NCI-H2107 (cell line): ENCODE data around the gene CATSPERE.
"Not testable (repeated sequence)": the region's sequence is repeated elsewhere in the genome, so short reads cannot be mapped to it uniquely, and the experiment has no call there.

ENCODE experiments used
- DNase-seq: peaks from one replicate; lab custom pipeline; 2025; lab: John Stamatoyannopoulos, UW

CATSPERE gene

DNA sequence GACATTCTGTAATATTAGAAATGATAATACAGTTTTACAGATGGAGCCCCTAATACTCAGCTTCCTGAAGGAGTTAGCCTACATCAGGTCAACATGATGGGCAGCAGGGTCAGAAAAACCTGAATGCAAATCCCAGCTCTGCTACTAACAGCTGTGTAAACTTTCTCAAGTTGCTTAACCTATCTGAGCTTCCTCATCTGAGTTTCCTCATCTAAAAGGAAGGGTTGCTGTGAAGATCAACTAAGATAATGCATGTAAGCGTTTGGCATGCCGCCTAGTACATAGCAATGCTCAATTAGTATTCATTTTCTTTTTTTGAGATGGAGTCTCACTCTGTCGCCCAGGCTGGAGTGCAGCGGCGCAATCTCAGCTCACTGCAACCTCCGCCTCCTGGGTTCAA, 173.5 kb downstream of the CATSPERE start:
- DNase-seq: no peak

DNA sequence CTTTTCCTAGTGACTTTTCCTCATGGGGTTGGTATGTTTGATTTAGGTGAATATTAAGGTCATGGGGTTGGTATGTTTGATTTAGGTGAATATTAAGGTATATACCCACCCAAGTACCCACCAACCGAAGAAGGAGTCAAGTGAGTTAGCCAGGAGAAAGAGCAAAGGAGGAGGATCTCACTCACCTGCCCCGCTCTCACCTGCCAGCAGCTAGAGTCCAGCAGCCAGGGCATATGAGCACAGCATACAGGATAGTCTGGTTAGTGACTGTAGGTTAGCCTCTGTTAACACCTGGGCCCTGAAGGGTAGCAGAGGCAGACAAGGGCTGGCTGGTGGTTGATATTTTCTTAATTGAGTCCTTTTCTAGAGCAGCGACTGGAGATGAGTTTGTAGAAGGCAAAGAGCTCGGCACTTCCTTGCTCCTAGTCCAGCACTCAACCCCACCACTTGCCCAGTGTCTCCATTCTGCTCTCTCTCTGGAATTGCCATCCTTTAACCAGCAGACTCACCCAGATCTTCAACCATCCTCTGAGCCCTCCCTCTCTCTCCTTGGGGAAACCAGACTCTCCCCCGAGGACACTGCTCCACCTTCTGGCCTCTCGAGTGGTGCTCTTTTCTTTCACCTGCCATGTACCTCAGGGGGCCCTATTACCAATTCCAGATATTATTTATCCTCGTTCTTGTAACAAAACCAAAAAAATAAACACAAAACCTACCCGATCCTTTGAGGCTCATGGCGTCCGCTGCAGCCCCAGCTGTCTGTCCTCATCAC, 175.6 kb downstream of the CATSPERE start:
- no peak for DNase-seq

DNA sequence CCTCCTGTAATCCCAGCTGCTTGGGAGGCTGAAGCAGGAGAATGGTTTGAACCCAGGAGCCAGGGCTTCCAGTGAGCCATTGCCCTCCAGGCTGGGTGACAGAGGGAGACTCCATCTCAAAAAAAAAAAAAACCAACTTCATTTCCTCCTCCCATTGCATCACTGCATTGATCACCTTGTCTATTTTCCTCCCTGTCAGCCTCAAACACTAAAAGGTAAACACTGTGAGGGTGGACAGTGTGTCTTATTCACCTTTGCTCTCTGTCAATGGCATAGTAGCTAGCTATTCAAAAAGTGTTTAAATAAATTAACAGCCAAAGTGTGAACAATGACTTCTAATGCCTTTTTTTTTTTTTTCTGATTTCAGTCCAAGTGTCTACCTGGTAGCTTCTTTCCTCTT, 178.5 kb downstream of the CATSPERE start:
- no peak for DNase-seq

DNA sequence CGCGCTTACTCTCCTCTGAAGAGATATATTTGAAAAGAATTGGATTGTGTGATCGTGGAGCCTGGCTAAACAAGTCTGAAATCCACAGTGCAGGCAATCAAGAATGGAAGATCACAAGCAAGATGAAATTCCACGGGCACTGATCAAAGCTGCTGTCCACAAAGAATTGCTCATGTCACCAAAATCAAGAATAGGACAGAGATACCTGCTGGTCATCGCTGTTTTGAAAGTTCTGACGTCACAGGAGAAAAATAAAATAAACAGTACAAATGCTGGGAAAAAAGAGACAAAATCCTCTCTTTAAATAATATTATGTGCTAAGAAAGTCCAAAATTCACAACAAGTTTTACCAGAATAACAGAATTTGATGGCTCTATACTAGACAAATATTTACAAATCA, 179.8 kb downstream of the CATSPERE start:
- DNase-seq: no peak

DNA sequence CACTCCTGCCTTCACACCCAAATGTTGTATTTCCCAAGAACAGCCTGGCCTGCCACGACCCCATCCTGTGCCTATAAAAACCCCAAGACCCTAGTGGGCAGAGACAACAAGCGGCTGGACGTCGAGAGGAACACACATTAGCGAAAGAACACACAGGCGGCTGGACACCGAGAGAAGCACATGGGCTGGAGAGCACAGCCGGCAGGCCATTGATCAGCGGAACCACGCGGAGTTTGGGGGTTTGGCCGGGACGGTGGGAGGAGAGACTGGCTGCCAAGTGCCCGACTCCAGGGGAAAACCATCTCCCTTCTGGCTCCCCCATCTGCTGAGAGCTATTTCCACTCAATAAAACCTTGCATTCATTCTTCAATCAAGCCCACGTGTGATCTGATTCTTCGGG, 181.5 kb downstream of the CATSPERE start:
- no peak for DNase-seq

DNA sequence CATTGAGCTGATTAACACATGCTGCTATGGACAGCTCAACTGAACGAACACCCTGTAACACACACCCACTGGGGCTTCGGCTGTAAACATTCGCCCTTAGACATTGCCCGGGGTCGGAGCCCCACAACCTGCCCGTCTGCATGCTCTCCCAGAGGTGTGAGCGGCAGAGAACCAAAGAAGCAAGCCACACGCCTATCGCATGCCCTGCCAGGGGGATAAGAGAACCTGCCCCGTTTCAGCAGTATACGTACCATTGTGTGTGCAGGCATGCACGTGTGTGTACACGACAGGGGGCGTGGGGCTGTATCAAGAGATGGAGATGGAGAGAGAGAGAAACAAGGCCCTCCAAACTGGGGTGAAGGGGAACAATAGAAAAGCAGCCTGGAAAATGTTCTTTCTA, 181.9 kb downstream of the CATSPERE start:
- no peak for DNase-seq

DNA sequence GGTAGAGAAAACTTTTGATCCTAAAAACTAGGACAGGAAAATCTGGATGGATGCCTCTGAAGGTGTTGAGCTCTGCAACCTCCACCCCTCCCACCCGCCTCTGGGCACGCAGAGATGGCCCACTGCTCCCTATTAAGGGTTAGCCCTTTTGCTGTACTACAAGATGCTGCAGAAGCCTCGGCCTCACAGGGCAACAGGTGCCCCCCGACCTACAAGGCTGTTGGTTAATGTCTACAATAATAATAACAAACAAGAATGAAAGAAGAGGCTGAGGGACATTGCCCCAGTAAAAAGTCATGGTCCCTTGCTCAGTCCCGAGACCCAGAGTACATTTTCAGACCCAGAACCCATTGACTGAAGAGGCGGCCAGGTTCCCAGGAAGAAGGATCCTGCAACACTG, 184.3 kb downstream of the CATSPERE start:
- DNase-seq: no peak

DNA sequence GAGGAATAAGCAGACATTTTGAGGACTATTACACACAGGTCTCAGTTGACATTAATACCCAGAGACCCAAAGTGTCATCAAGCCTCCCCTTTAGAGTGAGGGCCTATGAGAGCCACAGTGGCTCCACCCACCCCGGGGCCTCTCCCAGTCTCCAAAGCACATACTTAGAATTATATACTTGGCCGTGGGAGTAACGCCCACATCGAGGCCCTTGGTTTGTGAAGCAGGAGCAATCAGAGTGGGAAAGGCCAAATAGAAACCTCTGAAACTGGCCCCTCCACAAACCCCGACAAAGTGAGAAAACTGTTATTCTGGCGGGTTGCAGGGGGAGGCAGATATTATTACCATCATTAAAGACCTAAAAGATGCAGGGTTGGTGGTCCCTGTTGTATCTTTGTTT, 184.8 kb downstream of the CATSPERE start:
- no peak for DNase-seq

DNA sequence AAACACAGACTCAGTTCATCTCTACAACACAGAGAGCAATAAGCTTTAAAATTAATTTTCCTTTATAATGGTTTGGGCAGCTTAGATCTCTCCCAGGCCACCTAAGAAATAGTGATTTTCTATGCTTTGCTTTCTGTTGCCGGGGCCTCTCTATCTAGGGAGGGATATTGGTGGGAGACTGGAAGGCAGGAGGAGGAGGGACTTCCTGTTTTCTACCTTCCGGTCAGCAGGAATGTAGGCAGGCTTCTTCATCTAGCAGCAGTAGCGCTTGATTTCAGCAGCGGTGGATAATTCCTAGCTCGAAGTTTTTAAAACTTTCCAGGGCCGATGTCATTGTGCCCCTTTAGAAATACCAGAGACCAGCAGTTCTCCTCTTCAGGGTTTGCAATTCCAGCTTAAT, 186.7 kb downstream of the CATSPERE start:
- no peak for DNase-seq

DNA sequence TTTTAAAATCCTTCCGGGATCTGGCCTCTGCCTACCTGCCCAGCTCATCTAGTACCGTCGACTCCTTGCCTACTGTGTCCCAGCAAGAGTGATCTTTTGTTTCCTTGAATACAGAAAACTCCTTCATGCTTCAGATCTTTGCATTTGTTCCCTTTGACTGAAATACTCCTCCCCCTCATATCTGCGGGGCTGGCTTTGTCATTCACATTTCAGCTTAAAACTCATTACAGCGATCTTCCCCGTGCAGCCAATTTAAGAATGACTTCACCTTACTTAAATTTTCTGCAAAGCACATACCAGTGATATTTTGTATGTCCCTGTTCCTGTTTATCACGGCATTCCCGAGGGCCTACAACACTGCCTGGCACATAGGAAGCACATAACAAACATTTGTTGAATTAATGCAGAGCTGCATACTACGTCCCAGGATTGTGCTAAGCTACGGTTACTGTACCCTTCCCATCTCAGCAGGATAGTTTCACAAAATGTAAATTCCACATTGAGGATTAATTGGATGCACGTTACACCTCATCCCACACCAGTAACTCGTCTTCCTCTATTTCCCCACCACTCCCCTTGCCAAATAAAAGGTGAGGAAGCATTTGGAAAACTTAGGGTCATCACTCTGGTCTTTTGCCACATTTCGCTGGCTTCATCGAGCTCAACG, 191.0 kb downstream of the CATSPERE start:
- DNase-seq: no peak

DNA sequence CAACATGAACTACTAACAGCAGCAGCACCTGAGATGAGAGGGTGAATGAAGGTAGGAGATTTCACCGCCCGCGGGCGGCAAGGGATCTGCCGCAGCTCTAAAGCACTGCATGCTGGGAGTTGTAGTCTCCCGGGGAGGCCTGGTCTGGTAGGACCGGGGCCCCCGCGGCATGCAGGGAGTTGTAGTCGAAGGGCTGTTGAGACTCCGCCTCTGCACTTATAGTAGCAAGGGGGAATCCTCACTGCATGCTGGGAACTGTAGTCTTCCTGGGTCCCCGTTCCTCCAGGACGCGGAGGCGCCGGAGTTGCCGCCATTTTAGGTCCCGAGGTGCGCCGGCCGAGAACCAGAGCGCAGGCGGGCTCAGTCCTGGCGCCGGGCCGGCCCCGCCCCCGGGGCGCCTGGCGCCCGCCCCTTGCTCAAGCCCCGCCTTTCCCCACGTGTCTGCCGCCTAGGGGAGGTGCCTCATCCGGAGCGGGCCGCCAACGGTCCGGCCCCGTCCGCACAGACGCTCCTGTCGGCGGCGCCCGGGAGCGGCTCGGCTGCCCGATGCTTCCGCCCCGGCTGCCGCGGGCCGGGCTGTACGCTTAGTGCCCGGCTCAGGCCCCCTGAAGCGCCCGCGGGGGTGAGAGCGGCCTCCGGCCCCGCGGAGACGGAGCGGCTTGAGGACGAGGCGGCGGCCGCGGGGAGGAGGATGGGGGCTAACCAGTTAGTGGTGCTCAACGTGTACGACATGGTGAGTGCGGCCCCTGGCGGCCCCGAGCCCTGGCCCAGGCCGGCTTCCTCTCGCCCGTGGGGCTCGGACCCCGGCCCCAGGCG, 191.8 kb downstream of the CATSPERE start, which contains the start of gene DESI2:
Gene DESI2 (plus strand): TSS at position 504 of the 816 bp plus-strand sequence. CDS start 188 bp downstream, at position 692.
- peak; percentile 98 for DNase-seq

DNA sequence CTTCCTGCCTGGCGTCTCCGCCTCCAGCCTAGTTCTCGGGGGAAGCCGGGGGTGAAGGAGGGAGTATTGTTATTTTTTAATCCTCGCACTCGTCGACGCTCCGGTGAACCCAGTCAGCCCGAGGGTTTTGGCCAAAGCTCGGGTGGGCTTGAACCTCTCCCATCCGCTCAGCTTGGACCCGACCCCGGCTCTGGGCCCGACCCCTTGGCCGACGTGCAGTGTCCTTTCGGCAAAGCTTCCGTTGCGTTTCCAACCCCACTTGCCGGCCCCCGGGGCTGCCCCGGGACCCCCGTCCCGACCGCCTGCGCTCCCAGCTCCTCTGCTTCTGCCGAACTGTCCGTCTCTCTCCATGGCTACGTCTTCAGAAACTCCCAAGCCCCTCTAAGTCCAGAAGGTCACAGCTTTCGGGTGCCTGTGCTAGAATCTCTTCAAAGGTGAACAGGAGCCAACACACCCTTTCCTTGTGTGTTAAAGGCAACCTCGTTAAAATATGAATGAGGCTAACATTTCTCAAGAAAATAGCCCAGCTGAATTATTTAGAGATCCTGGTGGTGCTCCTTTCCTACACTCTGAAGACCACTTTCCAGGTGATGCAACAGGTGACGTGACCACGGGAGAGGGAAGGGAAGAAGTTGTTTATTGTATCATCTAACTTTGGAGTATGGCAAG, 192.5 kb downstream of the CATSPERE start:
- no peak for DNase-seq

DNA sequence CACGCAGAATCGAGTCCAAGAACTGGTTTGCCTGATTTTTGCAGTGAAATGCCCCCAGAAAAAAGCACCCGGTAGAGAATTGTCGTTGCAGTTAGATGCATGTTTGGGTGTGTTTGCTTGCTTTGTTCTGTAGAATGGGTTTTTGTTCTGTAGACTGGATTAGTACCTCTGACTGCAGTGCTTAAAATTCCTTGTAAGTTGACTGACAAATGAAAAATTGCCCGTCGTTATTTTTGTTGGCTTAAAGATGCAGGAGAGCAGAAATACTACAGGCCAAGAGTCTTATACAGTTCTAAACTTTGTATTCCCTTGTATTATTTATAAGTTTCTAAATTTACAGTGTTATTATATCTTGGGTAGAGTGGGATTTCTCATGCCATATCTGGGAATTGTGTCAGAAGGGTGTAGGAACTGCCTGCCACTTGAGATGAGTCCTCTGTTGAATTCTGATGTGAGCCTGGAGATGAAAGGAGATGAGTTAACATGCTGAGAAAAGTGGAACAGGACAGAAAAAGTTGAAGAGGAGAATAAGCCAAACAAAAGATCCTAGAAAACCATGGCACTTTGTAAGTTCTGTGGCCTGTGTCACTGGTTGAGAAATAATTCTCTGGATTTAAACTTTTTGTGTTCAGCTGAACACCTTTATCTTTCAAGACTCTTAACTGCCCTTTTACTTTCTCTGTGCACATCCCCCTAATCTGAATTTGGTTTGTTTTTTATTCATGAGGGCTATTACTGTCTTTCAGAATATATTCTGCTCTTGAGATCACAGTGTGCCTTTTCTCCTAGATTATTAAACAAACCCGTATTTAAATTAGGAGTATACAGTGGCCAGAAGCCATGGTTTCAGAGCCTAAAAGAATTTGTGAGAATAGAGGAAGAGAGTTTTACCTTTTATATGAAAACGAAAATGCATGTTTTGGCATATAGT, 193.3 kb downstream of the CATSPERE start:
- DNase-seq: no peak

DNA sequence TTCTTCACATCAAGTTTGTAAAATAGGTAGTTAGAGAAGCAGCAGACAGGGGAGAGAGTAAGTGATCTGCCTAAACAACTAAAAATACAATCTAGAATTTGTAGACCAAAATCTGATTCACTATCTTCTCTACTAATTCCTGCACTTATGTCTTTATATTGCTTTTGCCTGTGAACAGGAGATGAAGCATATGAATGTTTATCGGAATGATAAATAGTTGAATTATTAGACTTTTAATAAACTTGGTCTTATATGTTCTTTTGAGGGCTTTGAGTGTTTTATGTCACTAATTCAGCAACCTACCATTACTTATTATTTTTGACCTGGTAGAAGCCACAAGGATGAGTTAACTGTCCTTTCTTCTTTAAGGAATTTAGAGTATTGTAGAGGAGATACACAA, 194.1 kb downstream of the CATSPERE start:
- no peak for DNase-seq

DNA sequence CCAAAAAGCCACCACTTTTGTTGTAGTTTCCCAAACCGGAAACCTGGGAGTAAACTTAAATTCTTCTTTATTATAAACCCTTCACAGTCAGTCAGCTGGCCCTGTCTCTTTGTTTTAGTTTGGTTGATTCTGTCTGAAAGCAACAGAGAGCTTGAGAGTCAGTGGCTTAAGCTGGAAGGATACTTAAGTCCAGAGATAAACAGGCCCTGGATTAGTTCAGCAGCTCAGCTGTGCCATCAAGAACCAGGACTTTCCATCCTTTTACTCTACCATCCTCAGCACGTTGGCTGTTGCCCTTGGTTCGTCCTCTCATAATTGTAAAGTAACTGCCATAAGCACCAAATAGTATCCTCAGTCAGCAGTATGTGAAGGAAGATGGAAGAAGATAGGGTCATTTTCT, 196.3 kb downstream of the CATSPERE start:
- no peak for DNase-seq

DNA sequence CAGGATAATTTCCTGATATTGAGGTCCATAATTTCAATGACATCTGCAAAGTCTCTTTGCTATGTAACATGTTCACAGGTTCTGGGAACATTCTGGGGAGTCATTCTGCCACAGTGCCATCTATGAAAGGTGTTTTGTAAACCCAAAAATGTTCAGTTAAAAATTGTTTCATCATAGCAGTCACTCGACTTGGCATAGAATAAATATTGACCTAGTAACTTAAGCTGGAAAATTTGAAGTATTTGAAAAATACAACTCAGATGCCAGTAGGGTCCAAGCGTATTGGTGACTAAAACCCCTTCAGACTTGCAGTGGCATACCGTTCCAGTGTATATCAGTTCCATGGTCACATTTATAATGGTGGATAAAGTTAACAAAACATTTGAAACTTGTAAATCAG, 198.6 kb downstream of the CATSPERE start:
- DNase-seq: no peak

DNA sequence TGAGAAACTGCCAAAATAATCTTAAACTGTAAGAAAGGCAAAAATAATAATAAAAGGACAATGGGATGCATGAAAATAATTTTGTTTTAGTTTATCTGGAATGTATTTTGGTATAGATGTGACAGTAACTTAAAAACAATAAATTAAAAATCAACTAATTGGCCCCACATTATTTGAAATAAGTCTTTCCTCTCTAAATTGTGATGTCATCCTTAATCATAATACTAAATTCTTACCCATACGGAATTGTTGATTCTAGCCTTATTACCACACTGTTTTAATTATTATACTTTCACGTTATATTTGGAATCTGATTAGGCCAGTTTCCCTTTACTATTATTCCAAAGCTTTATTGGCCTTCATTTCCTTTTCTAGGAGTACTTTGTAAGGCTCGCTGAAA, 199.5 kb downstream of the CATSPERE start:
- no peak for DNase-seq

DNA sequence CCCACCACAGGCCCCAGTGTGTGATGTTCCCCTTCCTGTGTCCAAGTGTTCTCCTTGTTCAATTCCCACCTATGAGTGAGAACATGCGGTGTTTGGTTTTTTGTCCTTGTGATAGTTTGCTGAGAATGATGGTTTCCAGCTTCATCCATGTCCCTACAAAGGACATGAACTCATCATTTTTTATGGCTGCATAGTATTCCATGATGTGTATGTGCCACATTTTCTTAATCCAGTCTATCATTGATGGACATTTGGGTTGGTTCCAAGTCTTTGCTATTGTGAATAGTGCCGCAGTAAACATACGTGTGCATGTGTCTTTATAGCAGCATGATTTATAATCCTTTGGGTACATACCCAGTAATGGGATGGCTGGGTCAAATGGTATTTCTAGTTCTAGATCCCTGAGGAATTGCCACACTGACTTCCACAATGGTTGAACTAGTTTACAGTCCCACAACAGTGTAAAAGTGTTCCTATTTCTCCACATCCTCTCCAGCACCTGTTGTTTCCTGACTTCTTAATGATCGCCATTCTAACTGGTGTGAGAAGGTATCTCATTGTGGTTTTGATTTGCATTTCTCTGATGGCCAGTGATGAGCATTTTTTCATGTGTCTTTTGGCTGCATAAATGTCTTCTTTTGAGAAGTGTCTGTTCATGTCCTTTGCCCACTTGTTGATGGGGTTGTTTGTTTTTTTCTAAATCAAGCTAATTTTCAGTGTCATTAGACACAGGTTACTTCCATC, 200.7 kb downstream of the CATSPERE start:
- DNase-seq: not testable (repeated sequence)

DNA sequence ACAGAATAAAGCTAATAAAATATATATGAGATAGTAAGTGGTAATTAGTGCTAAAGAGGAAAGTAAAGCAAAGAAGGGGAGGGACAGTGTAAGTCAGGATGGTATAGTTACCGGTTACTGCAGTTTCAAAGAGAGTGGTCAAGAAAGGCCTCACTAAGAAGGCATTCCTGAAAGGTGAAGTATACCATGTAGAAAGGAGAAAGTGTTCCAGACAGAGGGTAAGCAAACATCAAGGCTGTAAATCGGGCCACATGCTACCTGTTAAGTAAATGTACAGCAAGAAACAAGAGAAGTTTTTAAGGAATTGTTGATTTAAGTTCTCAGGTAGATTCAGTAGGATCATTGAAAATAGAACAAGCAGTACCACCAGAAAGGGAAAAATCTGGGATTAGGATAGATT, 201.5 kb downstream of the CATSPERE start:
- no peak for DNase-seq

DNA sequence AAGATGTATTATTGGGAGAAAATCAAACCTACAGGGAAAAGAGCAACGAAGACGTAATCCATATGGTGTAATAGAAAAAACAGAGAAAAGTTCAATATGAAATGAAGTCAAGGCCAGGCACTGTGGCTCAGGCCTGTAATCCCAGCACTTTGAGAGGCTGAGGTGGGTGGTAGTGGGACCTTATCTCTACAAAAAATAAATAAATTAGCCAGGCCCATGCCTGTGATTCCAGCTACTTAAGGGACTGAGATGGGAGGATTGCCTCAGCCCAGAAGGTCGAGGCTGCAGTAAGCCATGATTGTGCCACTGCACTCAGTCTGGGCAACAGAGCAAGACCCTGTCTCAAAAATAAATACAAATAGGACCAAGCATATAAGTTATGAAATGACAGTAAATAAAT, 203.3 kb downstream of the CATSPERE start:
- no peak for DNase-seq
